ENCODE results near the gene DPM2. TPM values are rescaled to one million over a fixed set of nuclear protein-coding genes. Genes with fewer than 3 reads are reported as not detected.

The DPM2 gene
- total RNA-seq, 2 experiments from 2014 or later: 44.1 to 46.6 TPM

- no peaks in the 10 kb centered on the region for H3K27me3 Mint-ChIP-seq
- ChIA-PET CTCF (interaction anchor here (0.6 to 2.1 kb wide), 3 partner anchors 10 to 113 kb away, joined by 3 to 9 read pairs (median 4); no protein-coding TSS in a partner anchor), POLR2A (interaction anchor here (0.5 to 1.0 kb wide), 2 partner anchors 65 to 68 kb away, joined by 3 to 5 read pairs; no protein-coding TSS in a partner anchor)
- ATAC-seq: no peak
- intact Hi-C loops (cut with DNase I, micrococcal nuclease): loop anchor here (1.0 to 2.0 kb wide), 2 partner anchors 10 to 13 kb away; no protein-coding TSS in a partner anchor
- H3K36me3 Mint-ChIP-seq (ENCODE audit: low read depth): peaks cover 32% of the 10 kb centered on the region
- H3K9me3 Mint-ChIP-seq (ENCODE audit: low read depth): no peaks in the 10 kb centered on the region
- H3K4me3 Mint-ChIP-seq: peak overlapping the region; percentile 70
- H3K4me1 Mint-ChIP-seq: peaks cover 99% of the 10 kb centered on the region
- peak overlapping the region; percentile 98 for H3K27ac Mint-ChIP-seq
- no peak for DNase-seq
Observed at GRCh38 chr9:127965953-127966352, 28.3 kb upstream of the DPM2 start.

- no peaks in the 10 kb centered on the region for H3K9me3 Mint-ChIP-seq (ENCODE audit: low read depth)
- peak; percentile 62 for DNase-seq
- H3K4me1 Mint-ChIP-seq: peaks cover 99% of the 10 kb centered on the region
- peaks cover 28% of the 10 kb centered on the region for H3K36me3 Mint-ChIP-seq (ENCODE audit: low read depth)
- ChIA-PET POLR2A (interaction anchor here (0.6 kb wide), 1 partner anchor 19 kb away, joined by 3 read pairs; no protein-coding TSS in a partner anchor), CTCF (interaction anchor here (1.0 to 3.4 kb wide), 6 partner anchors 13 to 109 kb away, joined by 4 to 17 read pairs (median 5); no protein-coding TSS in a partner anchor)
- ATAC-seq: peak; percentile 21
- H3K4me3 Mint-ChIP-seq: peak overlapping the region; percentile 70
- intact Hi-C loops (cut with DNase I, micrococcal nuclease): loop anchor here in 1 of 2 experiments (1.0 to 2.0 kb wide), 2 partner anchors 8 to 15 kb away; no protein-coding TSS in a partner anchor
- H3K27ac Mint-ChIP-seq: peak overlapping the region; percentile 98
- no peaks in the 10 kb centered on the region for H3K27me3 Mint-ChIP-seq
Observed at GRCh38 chr9:127963359-127964064, 25.9 kb upstream of the DPM2 start.

- DNase-seq (no peak), ATAC-seq (no peak)
- CTCF ChIA-PET: interaction anchor here (1.0 to 3.4 kb wide), 6 partner anchors 13 to 110 kb away, joined by 4 to 17 read pairs (median 5); no protein-coding TSS in a partner anchor
- H3K4me3 Mint-ChIP-seq: peak overlapping the region; percentile 70
- peaks cover 24% of the 10 kb centered on the region for H3K36me3 Mint-ChIP-seq (ENCODE audit: low read depth)
- no peaks in the 10 kb centered on the region for H3K9me3 Mint-ChIP-seq (ENCODE audit: low read depth)
- POLR2A ChIA-PET: interaction anchor here (0.6 kb wide), 1 partner anchor 20 kb away, joined by 3 read pairs; no protein-coding TSS in a partner anchor
- H3K27me3 Mint-ChIP-seq: no peaks in the 10 kb centered on the region
- intact Hi-C loops (cut with DNase I, micrococcal nuclease): loop anchor here in 1 of 2 experiments (1.0 kb wide), 1 partner anchor 8 kb away; no protein-coding TSS in a partner anchor
- H3K27ac Mint-ChIP-seq: peak overlapping the region; percentile 98
- H3K4me1 Mint-ChIP-seq: peaks cover 98% of the 10 kb centered on the region
Observed at GRCh38 chr9:127963041-127963358, 25.3 kb upstream of the DPM2 start.

- ATAC-seq: no peak
- intact Hi-C loops (cut with DNase I, micrococcal nuclease): no loop called here
- POLR2A ChIA-PET: no interaction called here
- Mint-ChIP-seq H3K27ac (peak overlapping the region; percentile 98), H3K9me3 (ENCODE audit: low read depth) (no peaks in the 10 kb centered on the region), H3K36me3 (ENCODE audit: low read depth) (peaks cover 24% of the 10 kb centered on the region), H3K27me3 (no peaks in the 10 kb centered on the region), H3K4me1 (peaks cover 96% of the 10 kb centered on the region), H3K4me3 (no peak overlapping the region)
- CTCF ChIA-PET: interaction anchor here (0.6 to 3.4 kb wide), 7 partner anchors 8 to 152 kb away, joined by 3 to 17 read pairs (median 4); no protein-coding TSS in a partner anchor
- DNase-seq: no peak
Observed at GRCh38 chr9:127962278-127962677, 24.6 kb upstream of the DPM2 start.

- H3K27me3 Mint-ChIP-seq: no peaks in the 10 kb centered on the region
- peaks cover 96% of the 10 kb centered on the region for H3K4me1 Mint-ChIP-seq
- ChIA-PET CTCF (interaction anchor here (0.6 to 2.1 kb wide), 5 partner anchors 9 to 153 kb away, joined by 3 to 16 read pairs (median 5); no protein-coding TSS in a partner anchor), POLR2A (interaction anchor here (0.8 to 1.1 kb wide), 2 partner anchors 19 to 20 kb away, joined by 3 read pairs; partner anchors contain the start of gene EEIG1)
- intact Hi-C loops (cut with DNase I, micrococcal nuclease): no loop called here
- peaks cover 24% of the 10 kb centered on the region for H3K36me3 Mint-ChIP-seq (ENCODE audit: low read depth)
- ATAC-seq: no peak
- H3K27ac Mint-ChIP-seq: peak overlapping the region; percentile 98
- no peak overlapping the region for H3K4me3 Mint-ChIP-seq
- peak; percentile 11 for DNase-seq
- H3K9me3 Mint-ChIP-seq (ENCODE audit: low read depth): no peaks in the 10 kb centered on the region
Observed at GRCh38 chr9:127961613-127962155, 24.0 kb upstream of the DPM2 start.

GRCh38 chr9:127961155-127961490, 23.5 kb upstream of the DPM2 start:
- CTCF ChIA-PET: interaction anchor here (1.1 to 2.1 kb wide), 5 partner anchors 9 to 156 kb away, joined by 4 to 16 read pairs (median 5); no protein-coding TSS in a partner anchor
- DNase-seq (no peak), ATAC-seq (no peak)
- H3K27ac Mint-ChIP-seq: peak overlapping the region; percentile 98
- intact Hi-C loops (cut with DNase I, micrococcal nuclease): no loop called here
- peaks cover 24% of the 10 kb centered on the region for H3K36me3 Mint-ChIP-seq (ENCODE audit: low read depth)
- peaks cover 93% of the 10 kb centered on the region for H3K4me1 Mint-ChIP-seq
- no peak overlapping the region for H3K4me3 Mint-ChIP-seq
- no peaks in the 10 kb centered on the region for H3K9me3 Mint-ChIP-seq (ENCODE audit: low read depth)
- POLR2A ChIA-PET: interaction anchor here (0.8 to 1.1 kb wide), 2 partner anchors 19 to 21 kb away, joined by 3 read pairs; partner anchors contain the start of gene EEIG1
- no peaks in the 10 kb centered on the region for H3K27me3 Mint-ChIP-seq

GRCh38 chr9:127960410-127961154, 22.9 kb upstream of the DPM2 start:
- ChIA-PET CTCF (interaction anchor here (1.0 to 2.1 kb wide), 5 partner anchors 17 to 157 kb away, joined by 3 to 16 read pairs (median 4); partner anchors contain the start of gene EEIG1), POLR2A (interaction anchor here (1.1 kb wide), 1 partner anchor 20 kb away, joined by 3 read pairs; the partner anchor contains the start of gene EEIG1)
- H3K36me3 Mint-ChIP-seq (ENCODE audit: low read depth): peaks cover 24% of the 10 kb centered on the region
- no peak for ATAC-seq
- no peaks in the 10 kb centered on the region for H3K27me3 Mint-ChIP-seq
- no peaks in the 10 kb centered on the region for H3K9me3 Mint-ChIP-seq (ENCODE audit: low read depth)
- H3K27ac Mint-ChIP-seq: peak overlapping the region; percentile 98
- intact Hi-C loops (cut with DNase I, micrococcal nuclease): no loop called here
- DNase-seq: peak; percentile 17
- H3K4me3 Mint-ChIP-seq: peak overlapping the region; percentile 5
- peaks cover 94% of the 10 kb centered on the region for H3K4me1 Mint-ChIP-seq

- Mint-ChIP-seq H3K4me1 (peaks cover 94% of the 10 kb centered on the region), H3K36me3 (ENCODE audit: low read depth) (peaks cover 23% of the 10 kb centered on the region), H3K27me3 (no peaks in the 10 kb centered on the region), H3K27ac (peak overlapping the region; percentile 98), H3K4me3 (peak overlapping the region; percentile 5), H3K9me3 (ENCODE audit: low read depth) (no peaks in the 10 kb centered on the region)
- DNase-seq (no peak), ATAC-seq (no peak)
- ChIA-PET POLR2A (interaction anchor here (1.0 kb wide), 1 partner anchor 17 kb away, joined by 8 read pairs; no protein-coding TSS in a partner anchor), CTCF (interaction anchor here (1.0 to 2.1 kb wide), 7 partner anchors 16 to 157 kb away, joined by 3 to 16 read pairs (median 4); partner anchors contain the start of gene EEIG1)
- intact Hi-C loops (cut with DNase I, micrococcal nuclease): loop anchor here in 1 of 2 experiments (5.0 kb wide), 1 partner anchor 132 kb away; no protein-coding TSS in a partner anchor
Observed at GRCh38 chr9:127959841-127960409, 22.3 kb upstream of the DPM2 start.

- DNase-seq (peak; percentile 32), ATAC-seq (no peak)
- Mint-ChIP-seq H3K9me3 (ENCODE audit: low read depth) (no peaks in the 10 kb centered on the region), H3K4me1 (peaks cover 94% of the 10 kb centered on the region), H3K27me3 (no peaks in the 10 kb centered on the region), H3K27ac (peak overlapping the region; percentile 98), H3K36me3 (ENCODE audit: low read depth) (peaks cover 23% of the 10 kb centered on the region), H3K4me3 (no peak overlapping the region)
- ChIA-PET POLR2A (interaction anchor here (1.0 kb wide), 1 partner anchor 17 kb away, joined by 8 read pairs; no protein-coding TSS in a partner anchor), CTCF (interaction anchor here (1.0 to 5.9 kb wide), 5 partner anchors 11 to 75 kb away, joined by 3 to 72 read pairs (median 3); no protein-coding TSS in a partner anchor)
- intact Hi-C loops (cut with DNase I, micrococcal nuclease): loop anchor here in 1 of 2 experiments (5.0 kb wide), 1 partner anchor 133 kb away; no protein-coding TSS in a partner anchor
Observed at GRCh38 chr9:127959398-127959797, 21.7 kb upstream of the DPM2 start.

GRCh38 chr9:127958728-127959127, 21.1 kb upstream of the DPM2 start:
- Mint-ChIP-seq H3K27me3 (no peaks in the 10 kb centered on the region), H3K4me3 (no peak overlapping the region), H3K4me1 (peaks cover 94% of the 10 kb centered on the region), H3K27ac (peak overlapping the region; percentile 98), H3K9me3 (ENCODE audit: low read depth) (no peaks in the 10 kb centered on the region), H3K36me3 (ENCODE audit: low read depth) (peaks cover 23% of the 10 kb centered on the region)
- intact Hi-C loops (cut with DNase I, micrococcal nuclease): loop anchor here in 1 of 2 experiments (5.0 kb wide), 1 partner anchor 134 kb away; no protein-coding TSS in a partner anchor
- DNase-seq (no peak), ATAC-seq (no peak)
- POLR2A ChIA-PET: interaction anchor here (0.6 to 1.0 kb wide), 4 partner anchors 18 to 89 kb away, joined by 3 to 8 read pairs (median 4); no protein-coding TSS in a partner anchor
- CTCF ChIA-PET: interaction anchor here (1.0 to 5.9 kb wide), 7 partner anchors 12 to 76 kb away, joined by 3 to 72 read pairs (median 3); no protein-coding TSS in a partner anchor
